AML-193 (cell line): ENCODE results near the gene MAP3K2.

Experiments used
- DNase-seq, 2 experiments: peaks; one replicate each; lab custom pipeline; 2025; lab: John Stamatoyannopoulos, UW

MAP3K2 gene

DNA sequence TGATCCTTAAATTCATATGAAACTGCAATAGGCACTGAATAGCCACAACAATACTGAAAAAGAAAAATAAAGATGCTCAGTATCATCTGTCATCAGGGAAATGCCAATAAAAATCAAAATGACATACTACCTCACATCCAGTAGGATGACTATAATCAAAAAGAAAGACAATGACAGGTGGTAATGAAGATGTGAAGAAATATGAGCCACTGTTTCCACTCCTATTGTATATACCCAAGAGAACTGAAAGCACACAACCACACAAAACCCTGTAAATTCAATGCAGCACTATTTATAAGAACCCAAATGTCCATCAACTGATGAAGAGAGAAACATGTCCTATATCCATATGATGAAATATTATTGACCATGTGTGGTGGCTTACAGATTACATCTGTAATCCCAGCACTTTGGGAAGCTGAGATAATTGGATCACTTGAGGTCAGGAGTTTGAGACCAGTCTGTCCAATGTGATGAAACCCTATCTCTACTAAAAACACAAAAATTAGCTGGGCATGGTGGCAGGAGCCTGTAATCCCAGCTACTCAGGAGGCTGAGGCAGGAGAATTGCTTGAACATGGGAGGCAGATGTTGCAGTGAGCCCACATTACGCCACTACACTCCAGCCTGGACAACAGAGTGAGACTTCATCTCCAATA lies 39.9 kb downstream of the MAP3K2 start:
- no peak for DNase-seq

DNA sequence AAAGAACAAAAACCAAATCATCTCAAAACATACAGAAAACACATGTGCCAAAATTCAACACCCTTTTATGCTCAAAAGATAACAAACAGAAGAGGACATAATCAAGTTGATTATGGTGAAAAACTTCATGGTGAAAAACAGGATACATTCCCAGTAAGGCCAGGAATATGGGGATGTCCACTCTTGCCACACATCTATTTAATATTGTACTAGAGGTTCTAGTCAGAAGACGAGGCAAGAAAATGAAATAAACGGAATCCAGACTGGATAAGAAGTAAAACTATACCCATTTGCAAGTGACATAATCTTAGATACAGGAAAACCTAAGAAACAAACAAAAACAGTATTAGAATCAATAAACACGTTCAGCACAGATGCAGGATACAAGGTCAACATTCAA lies 40.8 kb downstream of the MAP3K2 start:
- no peak for DNase-seq

DNA sequence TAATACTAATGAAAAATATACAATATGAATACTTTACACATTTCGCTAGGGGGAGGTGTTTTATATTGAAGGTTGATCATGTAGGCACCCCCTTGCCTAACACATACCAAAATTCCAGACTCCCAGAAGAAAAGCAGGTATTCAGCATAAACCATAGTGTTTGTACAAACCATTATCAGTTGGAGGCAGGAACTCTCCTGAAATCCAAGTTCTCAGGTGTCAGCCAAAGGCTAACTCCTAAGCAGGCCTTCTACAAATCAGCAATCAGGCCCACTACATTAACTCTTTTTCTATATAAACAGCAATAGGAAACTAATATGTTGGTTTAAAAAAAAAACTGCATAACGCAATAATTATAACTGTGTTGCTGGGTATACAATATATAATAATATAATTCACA lies 44.5 kb downstream of the MAP3K2 start:
- DNase-seq = no peak

DNA sequence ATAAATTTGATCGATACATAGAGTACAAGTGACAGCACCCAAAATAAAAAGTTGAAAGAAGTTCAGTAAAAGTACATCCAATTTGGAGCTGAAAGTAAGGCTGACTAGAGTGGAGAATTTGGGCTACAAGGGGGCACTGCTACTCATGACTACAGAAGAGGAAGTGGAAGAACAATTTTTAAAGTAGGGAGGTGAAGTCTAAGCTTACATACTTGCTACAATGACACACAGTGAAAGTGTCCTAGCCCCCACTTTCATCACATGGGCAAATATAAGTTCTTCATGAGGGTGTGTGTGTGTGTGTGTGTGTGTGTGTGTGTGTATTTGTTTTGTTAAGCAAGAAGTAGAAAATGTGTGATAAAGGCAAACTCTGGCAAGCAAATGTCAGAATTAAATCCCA lies 45.7 kb downstream of the MAP3K2 start:
- peak in 1 of 2 experiments; percentile 11 for DNase-seq

DNA sequence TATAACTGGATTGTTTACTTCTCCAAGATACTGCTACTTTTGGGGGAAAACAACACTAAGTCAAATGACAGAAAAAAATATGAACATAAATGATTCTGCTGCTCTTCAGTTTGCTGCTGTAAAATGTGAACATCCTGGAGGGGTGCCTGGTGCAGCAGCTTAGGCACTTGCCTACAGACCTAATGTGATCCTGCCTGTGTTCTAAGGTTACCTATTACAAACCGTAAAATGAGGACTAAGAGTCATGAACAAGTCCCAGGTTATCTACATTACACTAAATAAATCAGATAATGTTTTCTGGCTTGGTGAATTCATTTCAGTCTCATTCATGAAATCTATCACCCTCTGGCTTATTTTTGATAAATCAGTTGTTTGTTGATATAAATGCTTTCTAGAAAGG lies 55.4 kb downstream of the MAP3K2 start:
- DNase-seq = no peak

DNA sequence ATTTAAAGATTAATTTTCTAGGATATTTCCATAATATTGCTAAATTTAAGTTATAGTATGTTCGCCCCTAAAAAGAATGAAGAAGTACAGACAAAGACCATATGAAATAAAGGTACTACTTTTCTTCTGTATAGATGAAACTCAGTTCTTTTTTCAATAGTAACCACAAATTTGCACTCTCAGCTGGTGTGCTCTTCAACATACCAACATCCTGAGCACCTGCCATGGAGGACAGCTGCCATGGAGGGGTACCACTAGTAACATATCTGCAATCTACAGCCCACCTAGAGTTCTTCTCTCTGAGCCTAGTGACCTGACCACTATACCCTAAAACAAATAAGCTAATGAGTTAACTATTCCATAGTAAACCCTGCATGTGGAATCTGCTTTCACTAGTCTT lies 57.0 kb downstream of the MAP3K2 start:
- DNase-seq = no peak

DNA sequence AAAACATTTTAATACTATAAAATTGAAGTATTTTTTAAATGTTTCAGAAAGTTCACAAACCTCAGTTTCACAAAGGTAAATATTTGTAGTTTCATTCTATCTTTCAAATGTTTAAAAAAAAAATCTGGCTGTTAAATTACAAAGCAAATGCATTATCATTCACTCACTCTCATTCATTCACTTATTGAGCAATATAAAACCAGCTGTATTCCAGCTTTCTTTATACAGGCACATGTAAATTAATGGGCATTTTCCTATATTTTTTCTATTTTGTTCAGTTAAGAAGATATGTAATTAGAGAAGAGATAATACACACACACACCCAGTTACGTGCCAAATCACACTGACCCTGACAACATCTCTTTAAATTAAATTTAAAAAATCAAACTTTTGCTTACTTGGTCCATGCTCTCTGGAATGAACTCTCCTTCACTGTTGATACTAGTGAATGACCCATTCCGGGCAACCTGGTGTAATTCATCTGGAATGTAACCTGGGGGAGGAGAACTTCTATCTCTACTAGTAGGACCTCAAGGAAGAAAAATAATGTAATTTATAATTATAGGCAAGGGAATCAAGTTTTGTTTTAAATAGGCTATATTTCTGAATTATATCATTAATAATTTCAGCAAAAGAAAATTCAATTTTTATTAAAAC lies 61.4 kb downstream of the MAP3K2 start:
- DNase-seq = no peak

DNA sequence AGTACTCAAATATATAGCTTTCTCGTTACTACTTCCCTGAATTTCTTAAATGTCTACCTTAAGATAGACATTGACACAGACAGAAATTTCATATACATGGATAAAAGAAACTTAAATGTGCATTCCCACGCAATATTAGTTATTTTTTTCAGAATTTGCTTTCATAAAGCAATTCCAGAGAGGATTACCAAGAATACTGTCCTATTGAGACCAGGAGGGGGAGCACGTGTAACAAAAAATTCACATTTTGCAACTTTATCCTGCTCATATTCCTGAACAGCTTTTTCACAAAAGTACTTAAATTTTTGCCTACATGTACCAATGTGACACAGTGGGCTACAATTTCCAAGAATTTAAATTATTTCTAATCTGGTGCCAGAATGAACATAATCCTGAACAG lies 63.1 kb downstream of the MAP3K2 start:
- peak; percentile 37 to 68 for DNase-seq

DNA sequence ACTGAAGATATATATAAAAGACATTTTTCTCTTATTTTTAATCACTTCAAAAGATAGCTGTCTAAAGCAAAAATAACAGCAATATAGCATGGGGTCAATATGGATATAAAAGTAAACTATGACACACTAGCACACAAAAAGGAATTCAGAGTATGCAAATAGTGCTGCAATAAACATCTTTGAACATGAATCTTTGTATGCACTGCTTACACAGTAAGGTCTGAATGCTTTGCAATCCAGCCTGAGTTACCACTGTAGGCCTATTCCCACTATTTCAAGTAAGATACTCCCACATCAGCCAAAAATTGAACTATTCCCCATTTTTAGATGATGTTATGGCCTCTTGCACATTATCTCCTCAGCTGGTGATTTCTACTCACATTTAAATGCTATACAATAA lies 66.5 kb downstream of the MAP3K2 start:
- no peak for DNase-seq

DNA sequence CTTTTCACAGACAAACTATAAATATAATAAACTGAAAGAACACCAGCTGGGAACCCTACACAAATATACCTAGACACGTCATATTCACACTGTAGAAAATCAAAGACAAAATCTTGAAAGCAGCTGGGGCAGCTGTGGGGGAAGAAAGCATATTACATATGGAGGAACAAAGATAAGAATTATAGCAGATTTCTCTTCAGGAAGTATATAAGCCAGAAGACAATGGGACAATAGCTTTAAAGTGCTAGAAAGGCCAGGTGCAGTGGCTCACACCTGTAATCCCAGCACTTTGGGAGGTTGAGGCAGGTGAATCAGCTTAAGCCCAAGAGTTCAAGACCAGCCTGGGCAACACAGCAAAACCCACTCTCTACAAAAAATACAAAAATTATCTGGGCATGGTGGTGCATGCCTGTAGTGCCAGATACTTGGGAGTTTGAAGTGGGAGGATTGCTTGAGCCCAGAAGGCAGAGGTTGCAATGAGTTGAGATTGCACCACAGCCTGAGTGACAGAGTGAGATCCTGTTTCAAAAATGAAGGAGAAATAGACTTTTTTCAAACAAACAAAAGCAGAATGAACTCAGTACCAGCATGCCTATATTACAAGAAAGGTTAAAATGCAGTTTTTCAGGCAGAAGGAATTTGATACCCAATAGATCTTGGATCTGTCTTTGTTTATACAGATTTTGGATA lies 67.0 kb downstream of the MAP3K2 start:
- DNase-seq = no peak

DNA sequence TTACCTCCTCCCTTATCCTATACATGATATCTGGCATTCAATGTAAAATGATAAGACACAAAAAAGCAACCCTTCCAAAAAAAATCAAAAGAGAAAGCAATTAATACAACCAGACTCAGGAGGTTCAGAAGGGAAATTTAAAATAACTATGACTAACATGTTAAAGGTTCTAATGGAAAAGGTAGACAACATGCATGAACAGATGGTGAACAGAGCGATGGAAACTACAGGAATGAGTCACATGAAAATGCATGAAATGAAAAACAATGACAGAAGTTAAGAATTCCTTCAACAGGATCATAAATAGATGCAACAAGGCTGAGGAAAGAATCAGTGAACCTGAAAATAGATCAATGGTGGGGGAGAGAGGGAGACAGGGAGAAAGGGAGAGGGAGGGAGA lies 67.7 kb downstream of the MAP3K2 start:
- no peak for DNase-seq

DNA sequence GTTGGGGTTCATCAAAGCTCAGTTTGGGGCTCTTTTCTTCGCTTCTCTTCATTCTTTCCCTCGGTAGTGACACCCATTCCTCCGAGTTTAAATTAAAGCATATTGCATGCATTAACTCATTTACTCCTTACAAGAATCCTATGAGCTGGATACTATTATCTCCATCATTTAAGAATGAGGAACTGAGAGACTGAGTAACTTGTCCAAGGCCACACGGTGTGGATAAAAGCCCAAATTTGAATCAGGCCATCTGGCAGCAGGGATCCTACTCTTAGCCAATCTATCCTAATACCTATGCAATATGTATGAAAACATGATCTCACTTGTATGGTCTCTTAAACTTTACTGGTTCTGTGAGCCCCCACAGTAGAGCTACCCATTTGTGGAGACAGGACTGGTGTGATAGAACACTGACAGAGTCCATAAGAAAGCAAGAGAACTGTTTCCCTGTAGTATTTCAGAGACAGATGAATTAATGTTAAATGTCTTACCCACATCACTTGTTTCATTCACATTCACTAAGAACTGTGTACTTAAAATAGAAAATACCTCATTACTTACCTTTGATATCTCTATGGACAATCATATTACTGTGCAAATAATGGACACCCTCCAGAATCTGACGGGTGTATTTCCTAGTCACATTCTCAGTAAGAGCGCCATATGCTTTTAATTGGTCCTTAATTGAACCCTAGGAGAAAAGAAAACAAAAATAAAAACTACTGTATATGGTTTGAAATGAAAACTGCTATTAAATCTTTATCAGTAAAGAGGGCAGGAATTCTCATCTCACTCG lies 73.4 kb downstream of the MAP3K2 start:
- no peak for DNase-seq

DNA sequence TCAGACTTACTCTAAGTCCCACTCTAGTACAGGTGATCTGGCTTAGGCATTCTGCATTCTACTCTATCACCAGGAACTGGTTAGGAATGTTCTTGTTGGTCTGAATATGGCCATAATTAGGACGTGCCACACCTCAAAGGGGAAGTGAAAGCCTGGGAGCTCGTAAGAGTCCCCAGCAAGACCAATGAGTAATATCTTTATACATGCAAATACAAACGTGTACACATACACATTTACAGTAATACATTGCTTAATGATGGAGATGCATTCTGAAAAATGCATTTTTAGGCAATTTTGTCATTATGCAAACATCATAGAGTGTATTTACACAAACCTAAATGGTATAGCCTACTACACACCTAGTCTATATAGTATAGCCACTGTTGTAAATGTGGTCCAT lies 74.4 kb downstream of the MAP3K2 start:
- no peak for DNase-seq

DNA sequence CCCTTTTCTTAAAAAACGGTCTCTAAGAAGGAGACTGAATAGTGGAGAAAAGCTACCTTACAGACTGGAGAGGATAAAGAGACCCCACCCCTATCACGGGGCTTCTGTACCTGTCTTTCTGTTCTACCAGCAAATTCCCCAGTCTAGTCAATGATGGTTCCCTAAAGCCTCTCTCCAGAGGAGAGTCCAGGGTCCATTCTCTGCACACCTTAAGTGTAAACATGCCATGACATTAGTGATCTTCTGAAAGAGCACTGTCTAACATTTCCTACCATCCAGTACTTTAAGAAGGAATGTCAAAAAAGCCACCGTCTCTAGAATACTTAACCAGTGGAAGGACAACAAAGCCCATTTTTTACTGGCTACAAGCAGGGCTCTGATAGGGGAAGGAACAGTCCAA lies 76.8 kb downstream of the MAP3K2 start:
- DNase-seq = no peak

DNA sequence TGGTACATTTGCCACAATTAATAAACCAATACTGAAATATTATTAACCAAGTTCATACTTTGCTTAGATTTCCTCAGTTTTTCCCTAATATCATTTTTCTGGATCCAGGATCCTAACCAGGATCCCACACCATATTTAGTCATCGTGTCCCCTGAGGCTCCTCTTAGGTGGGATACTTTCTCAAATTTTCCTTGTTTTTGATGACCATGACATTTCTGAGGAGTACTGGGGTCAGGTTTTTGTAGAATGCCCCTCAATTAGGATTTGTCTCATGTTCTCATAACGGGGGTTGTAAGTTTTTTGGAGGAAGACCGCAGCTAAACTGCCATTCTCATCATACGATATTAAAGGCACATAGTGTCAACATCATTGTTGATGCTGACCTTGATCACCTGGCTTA lies 78.3 kb downstream of the MAP3K2 start:
- no peak for DNase-seq

DNA sequence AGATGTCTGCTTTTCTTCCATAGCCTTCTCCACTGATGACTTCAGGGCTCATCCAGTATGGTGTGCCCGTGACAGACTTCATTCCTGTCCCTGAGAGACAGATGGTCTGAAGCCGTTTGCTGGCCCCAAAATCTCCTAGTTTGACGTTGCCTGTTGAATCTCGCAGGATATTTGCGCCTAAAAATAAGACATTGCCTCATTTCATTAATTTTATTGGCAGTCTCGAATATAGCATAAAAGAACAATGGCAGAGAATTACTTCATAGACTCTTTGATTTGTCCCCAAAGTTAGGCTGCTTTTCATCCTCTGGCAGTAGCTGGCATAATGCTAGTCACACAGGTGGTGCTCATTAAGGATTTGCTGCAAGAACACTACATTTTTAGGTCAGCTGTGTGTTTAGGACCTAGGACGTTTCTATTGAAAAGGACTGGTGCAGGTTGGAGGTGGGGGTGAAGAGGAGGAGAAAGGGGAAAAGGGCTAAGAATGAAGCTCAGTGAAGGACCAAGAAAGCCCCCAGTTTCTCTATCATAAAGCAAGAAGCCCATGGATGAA lies 79.1 kb downstream of the MAP3K2 start:
- DNase-seq = no peak

DNA sequence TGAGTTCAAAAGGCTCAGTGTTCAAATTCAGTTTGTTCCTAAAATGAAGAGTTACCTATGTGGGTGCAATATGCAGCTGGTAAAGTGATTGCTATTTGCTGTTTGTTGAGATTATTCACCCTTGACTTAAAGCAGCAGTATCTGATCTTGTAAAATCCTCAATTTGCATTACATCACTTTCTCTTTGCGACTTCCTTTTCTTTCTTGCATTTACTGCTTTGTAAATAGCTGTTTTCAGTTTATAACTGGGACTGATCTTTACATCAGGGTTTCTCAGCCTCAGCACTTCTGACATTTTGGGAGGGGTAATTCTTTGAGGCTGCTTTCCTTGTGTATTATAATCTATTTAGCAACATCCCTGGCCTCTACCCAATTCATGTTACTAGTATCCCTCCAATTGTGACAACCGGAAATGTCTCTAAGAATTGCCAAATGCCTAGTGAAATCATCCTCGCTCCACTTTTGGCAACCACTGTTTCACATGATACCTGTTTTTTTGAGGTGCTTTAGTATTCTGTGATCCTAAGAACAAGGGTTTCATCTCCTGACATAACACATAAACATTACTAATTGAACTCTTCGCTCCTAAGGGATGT lies 81.7 kb downstream of the MAP3K2 start:
- DNase-seq = no peak

DNA sequence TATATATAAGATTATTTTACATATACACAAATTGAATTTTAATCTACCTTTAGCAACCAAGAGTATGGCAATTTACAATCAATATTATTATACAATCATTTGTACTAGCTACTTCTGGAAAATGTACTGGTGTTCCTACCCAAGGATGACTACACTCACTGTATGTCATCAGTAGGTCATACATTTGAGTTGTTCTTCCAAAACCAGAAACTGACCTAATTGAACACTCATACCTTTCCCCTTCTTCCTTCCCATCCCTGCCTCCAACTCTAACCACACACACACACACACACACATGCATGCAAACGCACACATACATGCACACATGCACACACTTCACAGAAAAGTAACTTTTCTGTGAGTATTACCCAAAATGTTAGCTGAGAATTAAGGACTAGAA lies 85.6 kb downstream of the MAP3K2 start:
- DNase-seq = no peak

DNA sequence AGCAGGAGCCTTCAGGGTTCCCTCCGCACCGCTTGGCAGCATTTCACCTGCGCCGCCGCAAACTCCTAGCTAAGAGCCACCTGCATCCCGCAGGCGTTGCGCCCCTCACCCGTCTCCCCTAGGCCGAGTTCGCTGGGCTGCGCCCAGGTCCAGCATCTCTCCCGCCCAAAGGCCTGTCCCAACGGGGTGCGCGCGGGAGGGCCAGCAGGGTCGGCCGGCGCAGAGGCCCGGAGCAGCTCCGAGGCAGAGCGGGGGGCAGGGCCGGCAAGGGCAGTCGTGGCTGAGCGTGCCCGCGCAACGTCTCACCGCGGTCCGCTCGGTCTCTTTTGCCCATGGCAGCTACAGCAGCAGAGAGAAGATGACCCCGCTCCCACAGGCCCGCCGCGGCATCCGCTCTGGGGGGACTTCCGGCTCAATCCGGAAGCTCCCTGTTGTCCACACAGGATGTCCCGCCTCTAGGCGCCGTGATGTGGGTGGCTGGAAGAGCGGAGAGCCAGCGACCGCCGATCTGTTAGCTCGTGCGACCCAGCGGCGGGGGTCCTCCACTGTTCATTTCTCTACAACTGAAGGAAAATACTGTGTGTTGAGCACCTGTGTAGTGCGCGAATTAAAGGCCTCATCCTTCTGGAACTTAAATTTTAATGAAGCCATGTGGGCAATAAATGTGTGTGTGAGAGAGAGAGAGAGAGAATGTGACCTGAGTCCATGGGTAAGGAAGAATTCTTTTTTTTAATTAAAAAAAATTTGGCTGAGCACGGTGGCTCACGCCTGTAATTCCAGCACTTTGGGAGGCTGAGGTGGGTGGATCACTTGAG lies 93.8 kb downstream of the MAP3K2 start, which contains the start of gene ERCC3:
TSS of gene ERCC3 (minus strand) at position 397 of the 815 bp plus-strand sequence. CDS start at position 334, 63 bp downstream.
- DNase-seq = peak; percentile 34 to 42

DNA sequence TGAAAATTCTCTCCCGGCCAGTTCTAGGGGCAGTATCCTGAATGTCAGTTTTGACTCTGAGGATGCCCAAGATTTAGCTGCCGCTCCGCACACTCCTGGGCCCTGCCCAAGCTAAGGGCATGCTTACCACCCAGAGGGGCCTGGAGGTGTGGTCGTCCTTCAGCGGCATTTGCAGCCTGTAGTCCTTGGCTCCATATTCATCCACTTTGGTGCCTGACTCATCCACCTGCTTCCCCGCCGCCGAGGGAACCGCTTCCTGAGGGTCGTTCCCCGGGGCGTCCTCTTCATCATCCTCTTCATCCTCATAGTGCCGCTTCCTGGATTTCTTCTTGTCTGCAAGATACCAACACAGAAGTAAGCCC lies 94.4 kb downstream of the MAP3K2 start:
- no peak for DNase-seq

DNA sequence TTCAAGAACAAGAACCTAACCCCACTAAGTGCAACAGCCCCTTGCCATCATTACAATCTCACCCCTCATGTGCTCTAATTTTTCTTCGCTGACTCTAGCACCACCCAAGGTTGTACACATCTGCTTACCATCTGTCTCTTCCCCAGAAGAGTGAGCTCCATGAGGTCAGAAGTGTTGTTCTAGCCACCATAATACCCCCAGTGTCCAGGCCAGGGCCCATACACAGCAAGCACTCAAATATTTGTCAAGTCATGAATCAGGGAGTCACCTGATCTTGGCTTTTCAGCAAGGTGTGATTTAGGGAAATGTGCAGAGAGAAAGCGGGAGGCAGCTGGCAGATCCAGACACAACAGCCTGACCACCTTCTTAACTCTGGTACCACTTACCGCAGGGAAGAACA lies 99.5 kb downstream of the MAP3K2 start:
- DNase-seq = no peak
